Mesothelial cell of epicardium (in vitro differentiated cells): ENCODE data around the gene SPPL2A. TPM values are rescaled to one million over a fixed set of nuclear protein-coding genes. Genes with fewer than 3 reads are reported as not detected.

ENCODE experiments used
- DNase-seq, 2 experiments: peaks; one replicate each; pipeline ENCODE4 v3.0.0; 2021; ENCODE audit warnings: low spot score in 2 of 2; ENCODE audit not compliant: unreplicated experiment in 2 of 2
- H3K27ac Mint-ChIP-seq: 2 replicates; pipeline ENCODE4 v1.8.0; 2021; ENCODE audit warnings: mixed read lengths
- H3K27me3 Mint-ChIP-seq: 2 replicates; pipeline ENCODE4 v1.8.0; 2021; ENCODE audit warnings: low read depth, mixed read lengths
- H3K36me3 Mint-ChIP-seq: 2 replicates; pipeline ENCODE4 v1.8.0; 2021; ENCODE audit warnings: mixed read lengths
- H3K4me1 Mint-ChIP-seq: 2 replicates; pipeline ENCODE4 v1.8.0; 2021; ENCODE audit warnings: mixed read lengths
- H3K4me3 Mint-ChIP-seq: 2 replicates; pipeline ENCODE4 v1.8.0; 2021; ENCODE audit warnings: mild to moderate bottlenecking, moderate library complexity, mixed read lengths
- H3K9me3 Mint-ChIP-seq: 2 replicates; pipeline ENCODE4 v1.8.0; 2021; ENCODE audit warnings: mixed read lengths
- CTCF ChIP-seq: fragments of 200-600 bp; sonication (generic); IDR thresholded peaks from one replicate; pipeline ENCODE4 v1.5.0; 2021; ENCODE audit warnings: antibody characterized with exemption; ENCODE audit not compliant: unreplicated experiment
- total RNA-seq: library from RNA; stranded (reverse); gene quantifications from 3 replicates; pipeline ENCODE4 v1.2.1, GENCODE V29; 2021

Gene SPPL2A
- total RNA-seq, 1 donor from 2014 or later = 58.9 TPM

GRCh38 chr15:50767332-50767861 lies 1.9 kb upstream of the SPPL2A start:
- Mint-ChIP-seq H3K4me1 (peaks cover 24% of the 10 kb centered on the region), H3K27me3 (no peaks in the 10 kb centered on the region), H3K4me3 (no peak overlapping the region), H3K36me3 (no peaks in the 10 kb centered on the region), H3K9me3 (no peaks in the 10 kb centered on the region), H3K27ac (peak overlapping the region; percentile 31)
- no peak for DNase-seq
- no peak for TF ChIP-seq CTCF

DNA sequence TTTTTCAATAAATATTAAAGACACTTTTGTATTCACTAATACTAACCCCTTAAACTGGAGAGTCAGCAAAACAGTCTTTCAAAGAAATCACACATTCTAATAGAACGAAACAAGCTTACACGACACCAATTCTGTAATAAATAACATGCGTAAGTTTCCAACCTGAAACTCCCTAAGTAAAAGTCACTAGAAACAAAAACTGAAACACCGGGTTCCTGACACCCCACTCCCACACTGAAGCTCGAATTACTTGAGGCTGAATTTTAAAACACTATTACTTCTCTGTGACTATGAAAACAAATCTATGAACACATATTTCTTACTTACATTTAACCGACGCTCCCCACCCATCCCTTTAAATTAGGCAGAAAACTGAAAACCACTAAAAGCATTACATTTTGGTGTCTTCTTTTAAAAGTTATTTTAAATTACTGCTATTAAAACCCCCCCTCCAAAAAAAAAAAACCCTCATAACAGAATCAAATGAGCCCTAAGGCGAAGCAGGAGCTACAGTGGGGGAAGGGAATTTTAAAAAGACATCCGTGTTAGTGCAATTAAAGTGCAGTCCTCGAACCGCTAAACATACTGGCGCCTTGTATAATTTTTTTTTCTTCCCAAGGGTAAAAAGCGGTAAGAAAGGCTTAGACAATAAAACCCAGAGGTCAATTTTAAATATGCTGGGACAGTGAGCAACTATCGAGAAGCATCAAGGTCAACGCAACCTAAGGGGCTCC lies 878 bp downstream of the SPPL2A start:
- Mint-ChIP-seq H3K27ac (peak overlapping the region; percentile 93), H3K36me3 (peaks cover 2% of the 10 kb centered on the region), H3K4me3 (peak overlapping the region; percentile 89), H3K27me3 (no peaks in the 10 kb centered on the region), H3K9me3 (no peaks in the 10 kb centered on the region), H3K4me1 (peaks cover 24% of the 10 kb centered on the region)
- no peak for TF ChIP-seq CTCF
- DNase-seq = no peak

- H3K4me1 Mint-ChIP-seq = peaks cover 13% of the 10 kb centered on the region
- no peak for TF ChIP-seq CTCF
- H3K36me3 Mint-ChIP-seq = peaks cover 5% of the 10 kb centered on the region
- peaks cover 4% of the 10 kb centered on the region for H3K9me3 Mint-ChIP-seq
- H3K27me3 Mint-ChIP-seq = no peaks in the 10 kb centered on the region
- DNase-seq = no peak
- no peak overlapping the region for H3K4me3 Mint-ChIP-seq
- H3K27ac Mint-ChIP-seq = no peak overlapping the region
Measured at GRCh38 chr15:50758712-50759205, 6.7 kb downstream of the SPPL2A start.

GRCh38 chr15:50753463-50753862 lies 12.0 kb downstream of the SPPL2A start:
- no peak for DNase-seq
- H3K27ac Mint-ChIP-seq = peak overlapping the region; percentile 86
- no peaks in the 10 kb centered on the region for H3K27me3 Mint-ChIP-seq

DNA sequence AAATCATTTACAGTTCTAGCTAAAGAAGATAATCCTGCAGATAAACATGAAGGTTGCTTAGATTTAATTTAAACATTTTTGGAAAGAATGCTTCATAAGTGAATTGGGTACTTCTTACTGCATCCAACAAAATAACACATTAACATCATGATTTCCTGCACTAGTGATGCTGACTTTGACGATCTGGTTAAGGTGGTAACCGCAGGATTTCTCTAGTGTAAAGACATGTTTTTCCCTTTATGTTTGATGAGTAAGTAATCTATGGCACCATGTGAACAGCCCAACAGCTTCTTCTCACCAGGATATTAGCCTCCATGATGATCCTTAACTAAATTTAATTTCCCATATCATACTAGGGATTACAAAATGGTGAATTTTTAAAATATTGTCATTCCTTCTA lies 14.1 kb downstream of the SPPL2A start:
- H3K36me3 Mint-ChIP-seq = no peaks in the 10 kb centered on the region
- no peak for TF ChIP-seq CTCF
- H3K27ac Mint-ChIP-seq = no peak overlapping the region
- H3K9me3 Mint-ChIP-seq = no peaks in the 10 kb centered on the region
- H3K4me3 Mint-ChIP-seq = no peak overlapping the region
- H3K27me3 Mint-ChIP-seq = no peaks in the 10 kb centered on the region
- DNase-seq = no peak
- H3K4me1 Mint-ChIP-seq = peaks cover 27% of the 10 kb centered on the region

More at GRCh38 chr15:50753463-50753862, 12.0 kb downstream of the SPPL2A start:
- no peak overlapping the region for H3K4me3 Mint-ChIP-seq
- TF ChIP-seq CTCF = no peak
- peaks cover 4% of the 10 kb centered on the region for H3K9me3 Mint-ChIP-seq
- H3K4me1 Mint-ChIP-seq = peaks cover 24% of the 10 kb centered on the region
- H3K36me3 Mint-ChIP-seq = peaks cover 3% of the 10 kb centered on the region
